ENCODE measurements around the gene GAK.

- TF ChIP-seq TAF1 (conservative IDR thresholded peaks at IDR 0.05) (no peak), CTCF (IDR thresholded peaks at IDR 0.05; ENCODE audit: low read depth, low read length, missing input control) (no peak), ZBTB33 (IDR thresholded peaks at IDR 0.05) (no peak), GABPA (IDR thresholded peaks at IDR 0.05 in 1 of 2, conservative IDR thresholded peaks at IDR 0.05 in 1 of 2) (no peak), RAD21 (IDR thresholded peaks at IDR 0.05) (no peak), REST (IDR thresholded peaks at IDR 0.05) (no peak), MAX (IDR thresholded peaks at IDR 0.05) (no peak), YY1 (IDR thresholded peaks at IDR 0.05) (no peak), SP1 (IDR thresholded peaks at IDR 0.05) (no peak), FOXA2 (IDR thresholded peaks at IDR 0.05) (no peak), FOXA1 (IDR thresholded peaks at IDR 0.05) (no peak)
- TF ChIP-seq, protein P1, sequence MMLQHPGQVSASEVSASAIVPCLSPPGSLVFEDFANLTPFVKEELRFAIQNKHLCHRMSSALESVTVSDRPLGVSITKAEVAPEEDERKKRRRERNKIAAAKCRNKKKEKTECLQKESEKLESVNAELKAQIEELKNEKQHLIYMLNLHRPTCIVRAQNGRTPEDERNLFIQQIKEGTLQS (IDR thresholded peaks at IDR 0.05): no peak
Measured at GRCh38 chr4:865572-865971, 66.5 kb downstream of the GAK start.
